Suprapubic skin (tissue), 4 donors: ENCODE data around the gene KPNA4.

Experiments
- POLR2A ChIP-seq, 2 donors: fragments of 450-650 bp; IDR thresholded peaks; one replicate each; pipeline ENCODE4 v1.6.1; 2017; ENCODE audit warnings: antibody characterized with exemption in 2 of 2, mild to moderate bottlenecking in 2 of 2, moderate library complexity in 2 of 2
- POLR2AphosphoS5 ChIP-seq, 3 donors: sonication (generic); formaldehyde crosslinking; IDR thresholded peaks; one replicate each; pipeline ENCODE4 v1.6.1; 2017; ENCODE audit warnings: antibody characterized with exemption in 3 of 3

GRCh38 chr3:160449636-160450598 lies 115.5 kb downstream of the KPNA4 start, which contains the start of gene TRIM59:
- TF ChIP-seq POLR2A (IDR thresholded peaks at IDR 0.05) (no peak), POLR2AphosphoS5 (IDR thresholded peaks at IDR 0.05) (peak in 1 of 3 donors; percentile 87)
